Measurements from ENCODE around the gene CACFD1.

DNA sequence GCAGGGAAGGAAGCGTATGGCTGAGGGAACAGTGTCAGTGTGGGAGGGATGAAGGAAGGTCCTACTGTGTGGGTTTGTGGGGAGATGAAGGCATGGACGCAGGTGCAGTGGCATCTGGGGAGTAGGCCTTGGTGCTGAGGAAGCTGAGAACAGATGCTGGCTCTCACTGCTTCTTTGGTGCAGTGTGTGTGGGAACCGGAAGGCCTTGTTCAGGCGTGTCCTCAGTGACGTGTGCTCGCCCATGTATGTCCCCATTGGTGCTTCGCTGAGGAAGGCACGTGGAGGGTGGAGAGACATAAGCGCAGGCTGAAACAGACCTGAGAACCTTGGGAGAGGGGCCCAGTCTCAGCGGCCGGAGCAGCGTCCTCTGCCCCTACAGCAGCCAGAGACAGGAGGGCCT is 18.9 kb upstream of the CACFD1 start:
- no peak for TF ChIP-seq ZFP36 (IDR thresholded peaks at IDR 0.05; ENCODE audit: borderline replicate concordance, low read depth, low read length, partially characterized antibody)
- TF ChIP-seq FOXM1 (CRISPR knock-in tag; IDR thresholded peaks at IDR 0.05) = no peak
- no peak for TF ChIP-seq YY1 (IDR thresholded peaks at IDR 0.05; ENCODE audit: insufficient read depth, insufficient replicate concordance, low read depth, low read length)
- TF ChIP-seq, protein P1, sequence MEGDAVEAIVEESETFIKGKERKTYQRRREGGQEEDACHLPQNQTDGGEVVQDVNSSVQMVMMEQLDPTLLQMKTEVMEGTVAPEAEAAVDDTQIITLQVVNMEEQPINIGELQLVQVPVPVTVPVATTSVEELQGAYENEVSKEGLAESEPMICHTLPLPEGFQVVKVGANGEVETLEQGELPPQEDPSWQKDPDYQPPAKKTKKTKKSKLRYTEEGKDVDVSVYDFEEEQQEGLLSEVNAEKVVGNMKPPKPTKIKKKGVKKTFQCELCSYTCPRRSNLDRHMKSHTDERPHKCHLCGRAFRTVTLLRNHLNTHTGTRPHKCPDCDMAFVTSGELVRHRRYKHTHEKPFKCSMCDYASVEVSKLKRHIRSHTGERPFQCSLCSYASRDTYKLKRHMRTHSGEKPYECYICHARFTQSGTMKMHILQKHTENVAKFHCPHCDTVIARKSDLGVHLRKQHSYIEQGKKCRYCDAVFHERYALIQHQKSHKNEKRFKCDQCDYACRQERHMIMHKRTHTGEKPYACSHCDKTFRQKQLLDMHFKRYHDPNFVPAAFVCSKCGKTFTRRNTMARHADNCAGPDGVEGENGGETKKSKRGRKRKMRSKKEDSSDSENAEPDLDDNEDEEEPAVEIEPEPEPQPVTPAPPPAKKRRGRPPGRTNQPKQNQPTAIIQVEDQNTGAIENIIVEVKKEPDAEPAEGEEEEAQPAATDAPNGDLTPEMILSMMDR (CRISPR knock-in tag; IDR thresholded peaks at IDR 0.05) = no peak
- TF ChIP-seq, protein P2, sequence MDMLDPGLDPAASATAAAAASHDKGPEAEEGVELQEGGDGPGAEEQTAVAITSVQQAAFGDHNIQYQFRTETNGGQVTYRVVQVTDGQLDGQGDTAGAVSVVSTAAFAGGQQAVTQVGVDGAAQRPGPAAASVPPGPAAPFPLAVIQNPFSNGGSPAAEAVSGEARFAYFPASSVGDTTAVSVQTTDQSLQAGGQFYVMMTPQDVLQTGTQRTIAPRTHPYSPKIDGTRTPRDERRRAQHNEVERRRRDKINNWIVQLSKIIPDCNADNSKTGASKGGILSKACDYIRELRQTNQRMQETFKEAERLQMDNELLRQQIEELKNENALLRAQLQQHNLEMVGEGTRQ (IDR thresholded peaks at IDR 0.05; ENCODE audit: low read depth, low read length) = no peak
- TF ChIP-seq, protein P2 (CRISPR knock-in tag; IDR thresholded peaks at IDR 0.05; ENCODE audit: borderline replicate concordance) = no peak
- TF ChIP-seq, protein P3, sequence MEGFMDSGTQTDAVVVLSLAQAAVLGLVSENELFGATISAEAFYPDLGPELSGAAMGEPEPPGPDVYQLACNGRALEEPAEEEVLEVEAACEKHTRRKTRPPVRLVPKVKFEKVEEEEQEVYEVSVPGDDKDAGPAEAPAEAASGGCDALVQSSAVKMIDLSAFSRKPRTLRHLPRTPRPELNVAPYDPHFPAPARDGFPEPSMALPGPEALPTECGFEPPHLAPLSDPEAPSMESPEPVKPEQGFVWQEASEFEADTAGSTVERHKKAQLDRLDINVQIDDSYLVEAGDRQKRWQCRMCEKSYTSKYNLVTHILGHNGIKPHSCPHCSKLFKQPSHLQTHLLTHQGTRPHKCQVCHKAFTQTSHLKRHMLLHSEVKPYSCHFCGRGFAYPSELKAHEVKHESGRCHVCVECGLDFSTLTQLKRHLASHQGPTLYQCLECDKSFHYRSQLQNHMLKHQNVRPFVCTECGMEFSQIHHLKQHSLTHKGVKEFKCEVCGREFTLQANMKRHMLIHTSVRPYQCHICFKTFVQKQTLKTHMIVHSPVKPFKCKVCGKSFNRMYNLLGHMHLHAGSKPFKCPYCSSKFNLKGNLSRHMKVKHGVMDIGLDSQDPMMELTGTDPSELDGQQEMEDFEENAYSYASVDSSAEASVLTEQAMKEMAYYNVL (CRISPR knock-in tag; IDR thresholded peaks at IDR 0.05; ENCODE audit: borderline replicate concordance) = no peak
- no peak for TF ChIP-seq NR3C1 (CRISPR knock-in tag; IDR thresholded peaks at IDR 0.05)
- TF ChIP-seq EED (CRISPR knock-in tag; IDR thresholded peaks at IDR 0.05) = no peak
- no peak for TF ChIP-seq SETDB1 (CRISPR knock-in tag; IDR thresholded peaks at IDR 0.05; ENCODE audit: borderline replicate concordance)
- TF ChIP-seq, protein P4, sequence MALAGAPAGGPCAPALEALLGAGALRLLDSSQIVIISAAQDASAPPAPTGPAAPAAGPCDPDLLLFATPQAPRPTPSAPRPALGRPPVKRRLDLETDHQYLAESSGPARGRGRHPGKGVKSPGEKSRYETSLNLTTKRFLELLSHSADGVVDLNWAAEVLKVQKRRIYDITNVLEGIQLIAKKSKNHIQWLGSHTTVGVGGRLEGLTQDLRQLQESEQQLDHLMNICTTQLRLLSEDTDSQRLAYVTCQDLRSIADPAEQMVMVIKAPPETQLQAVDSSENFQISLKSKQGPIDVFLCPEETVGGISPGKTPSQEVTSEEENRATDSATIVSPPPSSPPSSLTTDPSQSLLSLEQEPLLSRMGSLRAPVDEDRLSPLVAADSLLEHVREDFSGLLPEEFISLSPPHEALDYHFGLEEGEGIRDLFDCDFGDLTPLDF (CRISPR knock-in tag; IDR thresholded peaks at IDR 0.05) = no peak
- no peak for TF ChIP-seq SMAD3 (CRISPR knock-in tag; IDR thresholded peaks at IDR 0.05)

All from HepG2 (cell line).